ENCODE data around the gene HLA-A.
"Not testable (repeated sequence)": the region's sequence is repeated elsewhere in the genome, so short reads cannot be mapped to it uniquely, and the experiment has no call there.

The HLA-A gene

DNA sequence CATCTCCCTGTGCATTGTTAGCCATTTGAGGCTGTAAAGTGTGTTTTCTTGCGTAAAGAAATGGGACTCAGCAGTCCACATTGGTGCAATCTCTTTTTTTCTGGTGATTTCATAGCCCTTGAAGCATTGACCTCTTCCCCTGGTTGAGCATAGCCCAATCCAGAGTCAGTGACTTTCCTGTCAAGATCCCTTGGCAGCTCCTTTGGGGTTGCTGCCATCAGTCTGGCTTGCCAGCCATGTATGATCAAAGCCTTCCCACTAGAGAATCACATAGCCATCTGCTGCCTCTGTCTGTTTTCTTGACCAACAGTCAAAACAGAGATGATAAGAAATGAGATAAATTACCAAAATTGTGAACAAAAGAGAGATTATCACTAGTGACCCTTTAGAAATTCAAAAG is 19.6 kb downstream of the HLA-A start:
- DNase-seq (ENCODE audit: low read depth): no peak

DNA sequence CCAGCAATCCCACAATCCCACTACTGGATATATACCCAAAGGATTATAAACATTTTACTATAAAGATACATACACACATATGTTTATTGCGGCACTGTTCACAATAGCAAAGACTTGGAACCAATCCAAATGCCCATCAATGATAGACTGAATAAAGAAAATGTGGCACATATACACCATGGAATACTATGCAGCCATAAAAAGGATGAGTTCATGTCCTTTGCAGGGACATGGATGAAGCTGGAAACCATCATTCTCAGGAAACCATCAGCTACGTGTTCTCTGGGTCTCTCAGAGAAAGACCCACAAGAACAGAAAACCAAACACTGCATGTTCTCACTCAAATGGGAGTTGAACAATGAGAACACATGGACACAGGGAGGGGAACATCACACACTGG is 21.4 kb downstream of the HLA-A start:
- not testable (repeated sequence) for DNase-seq (ENCODE audit: low read depth)

DNA sequence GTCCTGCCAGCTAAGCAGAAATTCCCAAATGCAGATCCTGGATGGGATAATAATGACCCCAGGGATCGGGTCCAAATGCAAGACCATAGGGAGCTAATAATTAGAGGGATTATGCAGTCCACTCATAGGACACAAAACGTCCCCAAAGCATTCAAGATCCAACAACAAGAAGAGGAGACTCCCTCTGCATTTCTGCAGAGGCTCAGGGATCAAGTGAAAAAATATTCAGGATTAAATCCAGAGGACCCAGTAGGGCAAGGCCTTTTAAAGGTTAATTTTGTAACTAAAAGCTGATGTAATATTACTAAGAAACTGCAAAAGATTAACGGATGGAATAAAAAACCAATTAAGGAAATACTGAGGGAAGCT is 22.2 kb downstream of the HLA-A start:
- no peak for DNase-seq (ENCODE audit: low read depth)

DNA sequence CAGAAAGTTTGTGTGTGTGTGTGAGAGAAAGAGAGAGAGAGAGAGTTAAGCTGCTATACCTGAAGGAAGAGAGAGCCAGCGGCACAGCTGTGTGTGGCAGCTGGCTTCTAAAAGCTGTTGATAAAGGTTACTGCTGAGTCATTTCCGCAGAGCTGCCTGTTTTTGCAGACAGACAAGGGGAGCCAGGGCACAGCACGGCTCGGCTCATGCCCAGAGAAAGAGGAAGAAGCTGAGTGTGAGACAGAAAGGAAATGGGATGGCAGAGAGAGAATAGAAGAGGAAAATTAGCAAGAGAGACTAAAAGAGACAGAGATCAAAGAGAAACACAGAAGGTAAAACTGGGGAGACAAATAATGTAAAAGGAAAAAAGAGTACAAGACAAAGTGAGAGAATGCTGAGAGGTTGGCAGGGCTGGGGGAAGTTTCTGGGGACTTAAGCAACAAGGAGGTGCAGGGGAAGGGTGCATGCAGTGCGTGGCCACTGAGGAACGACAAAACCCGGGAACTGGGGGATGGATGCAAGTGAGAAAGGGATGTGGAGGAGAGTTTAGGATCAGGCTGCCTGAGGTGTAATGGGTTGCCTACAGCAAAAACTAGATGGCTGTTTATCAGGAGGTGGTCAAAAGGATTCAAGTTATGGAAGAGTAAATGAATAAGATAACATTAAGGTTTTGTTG is 22.7 kb downstream of the HLA-A start:
- DNase-seq (ENCODE audit: low read depth): peak; percentile 58

DNA sequence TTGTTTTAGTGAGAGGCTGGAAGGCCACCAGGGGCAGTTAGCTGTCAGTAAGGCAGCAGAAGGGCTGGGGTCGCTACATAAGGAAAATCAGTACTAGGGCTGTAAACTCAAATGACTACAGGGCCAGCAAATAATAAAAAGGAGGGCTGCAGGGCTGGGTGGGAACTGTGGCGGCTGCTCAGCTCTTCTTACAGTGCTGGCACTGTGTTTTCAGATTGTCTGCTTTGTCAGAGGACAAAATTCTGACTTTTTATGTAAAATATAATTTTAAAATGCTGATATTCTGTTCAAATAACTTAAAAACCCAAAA is 23.2 kb downstream of the HLA-A start:
- DNase-seq (ENCODE audit: low read depth): no peak

DNA sequence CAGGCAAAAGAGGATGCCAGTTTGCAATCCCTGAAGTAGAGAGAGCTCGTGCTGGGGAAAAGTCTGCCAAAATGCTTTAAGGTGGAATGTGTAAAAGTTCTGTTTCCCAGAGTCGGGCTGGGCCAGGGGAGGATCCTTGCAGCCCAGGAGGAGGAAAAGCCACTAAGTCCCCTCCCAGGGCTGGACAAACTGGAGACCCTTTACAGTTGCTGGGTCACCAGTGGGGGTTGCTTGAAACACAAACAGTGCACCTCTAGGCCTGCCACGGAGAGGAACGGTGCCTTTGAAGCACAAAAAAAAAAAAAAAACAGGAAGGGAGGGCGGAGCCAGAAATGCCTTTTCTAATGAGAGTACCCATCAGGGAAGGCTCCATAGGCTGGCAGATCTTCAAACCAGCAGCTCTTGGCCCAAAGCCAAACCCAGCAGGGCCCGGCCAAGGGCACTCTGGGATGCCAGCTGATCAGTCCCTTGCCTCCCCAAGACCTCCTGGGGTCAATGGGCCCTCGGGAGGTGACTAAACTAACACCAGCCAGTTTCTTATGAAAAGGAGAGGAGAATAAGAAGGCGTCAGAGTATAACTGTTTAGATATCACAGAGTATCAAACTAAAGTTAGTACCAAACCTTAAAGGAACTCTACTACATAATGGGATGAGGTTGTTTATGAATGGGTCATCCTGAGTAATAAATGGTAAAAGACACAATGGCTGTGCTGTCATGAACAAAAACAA is 23.7 kb downstream of the HLA-A start:
- DNase-seq (ENCODE audit: low read depth): no peak

DNA sequence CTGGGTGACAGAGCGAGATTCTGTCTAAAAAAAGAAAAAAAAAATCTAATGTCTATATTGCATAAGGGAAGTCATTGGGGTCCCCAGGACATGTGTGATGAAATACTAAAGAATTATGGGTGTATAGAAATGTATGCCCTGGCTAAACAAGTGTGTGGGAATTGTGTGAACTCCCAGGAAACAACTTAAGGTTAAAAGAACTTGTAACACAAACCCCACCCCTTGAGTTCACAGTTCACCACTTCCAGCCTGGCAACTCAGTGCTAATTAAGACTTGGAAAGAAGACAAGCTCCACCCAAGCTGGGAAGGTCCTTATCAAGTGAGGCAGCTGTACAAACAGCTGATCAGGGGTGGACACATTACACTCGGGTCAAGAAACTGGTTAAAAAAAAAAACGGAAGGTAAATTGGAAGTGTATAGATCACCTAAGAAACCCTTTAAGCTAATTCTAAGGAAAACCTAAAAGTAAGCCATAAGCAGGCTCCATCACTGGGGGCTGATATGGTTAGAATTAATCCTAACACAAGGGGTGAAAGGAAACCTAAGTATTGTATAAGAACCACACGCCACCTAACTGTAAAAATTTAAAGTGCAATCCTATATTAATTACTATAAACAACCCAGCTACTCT is 25.2 kb downstream of the HLA-A start:
- DNase-seq (ENCODE audit: low read depth): no peak

DNA sequence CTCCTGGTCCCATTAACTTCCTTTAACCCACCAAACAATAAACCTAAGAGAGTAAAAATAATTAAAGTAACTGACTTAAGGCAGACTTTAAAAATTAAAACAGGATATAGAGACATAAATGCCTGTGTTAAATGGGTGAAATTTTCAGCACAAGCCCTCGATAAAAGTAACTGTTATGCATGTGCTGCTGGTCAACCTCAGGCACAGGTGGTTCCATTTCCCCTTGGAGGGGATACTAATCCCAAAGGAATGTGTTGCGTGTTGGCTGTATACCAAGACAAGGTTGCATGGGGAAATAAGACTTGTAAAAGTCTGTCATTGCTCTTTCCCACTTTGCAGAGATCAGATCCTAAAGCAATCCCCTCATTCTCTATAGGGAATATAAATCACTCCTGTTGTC is 25.8 kb downstream of the HLA-A start:
- no peak for DNase-seq (ENCODE audit: low read depth)

DNA sequence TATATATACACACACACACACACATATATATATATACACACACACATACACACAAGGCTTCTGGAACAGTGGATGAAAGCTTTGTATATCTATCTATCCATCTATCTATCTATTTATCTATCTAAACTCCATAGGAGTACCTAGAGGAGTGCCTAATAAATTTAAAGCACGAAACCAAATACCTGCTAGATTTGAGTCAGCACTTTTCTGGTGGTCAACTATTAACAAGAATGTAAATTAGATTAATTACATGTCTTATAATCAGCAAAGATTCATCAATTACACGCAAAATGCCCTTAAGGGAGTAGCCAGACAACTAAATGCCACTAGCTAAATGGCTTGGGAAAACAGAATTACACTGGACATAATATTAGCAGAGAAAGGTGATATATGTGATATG is 26.6 kb downstream of the HLA-A start:
- DNase-seq (ENCODE audit: low read depth): no peak

DNA sequence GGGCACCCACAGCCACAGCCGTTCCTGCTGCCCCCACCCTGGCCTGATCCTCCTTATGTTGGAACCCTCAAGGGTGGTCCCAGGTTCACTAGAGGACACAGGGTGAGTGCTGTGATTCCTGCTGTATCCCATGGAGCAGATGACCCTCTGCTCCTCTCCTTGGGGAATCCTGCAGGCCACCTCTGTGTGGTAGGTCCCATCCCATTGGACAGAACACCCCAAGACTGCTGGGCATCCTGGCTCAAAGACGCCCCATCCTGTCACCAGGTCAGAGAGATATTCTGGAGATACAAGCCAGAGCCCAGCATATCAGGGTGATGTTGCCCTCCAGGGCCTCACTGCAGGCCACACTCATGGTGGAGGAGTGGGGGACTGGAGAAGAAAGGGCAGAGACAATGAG is 28.4 kb downstream of the HLA-A start:
- DNase-seq (ENCODE audit: low read depth): no peak

DNA sequence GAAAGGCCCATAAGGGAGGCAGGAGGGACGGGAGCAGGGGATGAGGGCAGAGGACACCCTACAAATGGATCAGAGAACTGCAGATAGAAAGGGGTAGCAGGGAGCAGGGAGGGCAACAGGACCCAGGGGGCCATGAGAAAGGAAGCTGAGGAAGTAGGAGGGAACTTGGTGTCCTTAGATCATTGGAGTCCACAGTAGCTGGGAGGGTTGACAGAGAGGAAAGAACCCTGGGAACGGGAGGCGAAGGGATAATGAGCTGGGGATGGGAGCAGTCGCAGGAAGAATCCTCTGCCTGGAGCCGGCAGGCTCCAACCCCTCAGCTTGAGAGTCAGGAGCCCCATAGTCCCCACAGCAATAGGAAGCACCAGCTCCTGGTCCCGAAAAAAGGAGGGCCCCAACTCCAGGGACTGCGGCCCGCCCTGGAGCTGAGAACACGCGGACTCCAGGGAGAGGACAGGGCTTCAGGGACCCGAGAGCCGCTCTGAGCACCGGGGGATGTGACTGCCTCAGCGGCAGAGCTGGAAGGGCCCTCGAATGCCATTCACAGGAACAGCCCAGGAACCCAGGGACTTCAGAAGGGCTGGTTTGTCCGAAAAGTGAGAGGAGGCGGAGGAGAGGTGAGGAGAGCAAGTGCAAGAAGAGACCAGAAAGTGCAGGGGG is 32.7 kb downstream of the HLA-A start:
- no peak for DNase-seq (ENCODE audit: low read depth)

DNA sequence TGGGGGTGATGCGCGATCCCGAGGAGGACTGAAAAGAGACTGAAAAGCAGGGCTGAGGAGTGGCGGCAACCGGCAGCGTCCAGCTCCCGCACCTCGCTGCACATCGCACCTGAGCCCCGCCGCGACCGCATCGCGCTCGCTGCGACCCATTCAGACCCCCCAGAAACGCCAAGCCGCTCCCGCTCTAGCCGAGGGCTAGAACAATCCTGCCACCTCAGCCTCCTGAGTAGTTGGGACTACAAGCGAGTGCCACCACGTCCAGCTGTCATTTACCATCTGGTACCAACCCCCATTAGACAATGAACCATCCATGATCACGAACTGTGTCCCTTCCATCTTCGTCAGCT is 33.2 kb downstream of the HLA-A start:
- DNase-seq (ENCODE audit: low read depth): no peak

DNA sequence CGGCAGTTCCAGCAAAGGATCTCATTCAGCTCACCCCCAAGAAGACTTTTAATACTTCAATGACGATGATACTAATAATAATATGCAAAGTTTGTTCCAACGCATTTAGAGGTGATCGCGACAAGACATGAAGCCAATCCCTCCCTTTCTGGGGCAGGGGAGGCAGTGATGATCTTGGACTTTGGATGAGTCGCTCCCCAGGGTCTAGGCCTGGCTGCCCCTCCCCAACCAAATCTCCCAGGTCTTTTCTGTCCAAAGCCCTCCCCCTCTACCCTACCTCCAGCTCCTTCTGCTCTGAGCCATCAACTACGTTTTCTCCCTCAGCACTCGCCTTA is 33.9 kb downstream of the HLA-A start:
- DNase-seq (ENCODE audit: low read depth): no peak

DNA sequence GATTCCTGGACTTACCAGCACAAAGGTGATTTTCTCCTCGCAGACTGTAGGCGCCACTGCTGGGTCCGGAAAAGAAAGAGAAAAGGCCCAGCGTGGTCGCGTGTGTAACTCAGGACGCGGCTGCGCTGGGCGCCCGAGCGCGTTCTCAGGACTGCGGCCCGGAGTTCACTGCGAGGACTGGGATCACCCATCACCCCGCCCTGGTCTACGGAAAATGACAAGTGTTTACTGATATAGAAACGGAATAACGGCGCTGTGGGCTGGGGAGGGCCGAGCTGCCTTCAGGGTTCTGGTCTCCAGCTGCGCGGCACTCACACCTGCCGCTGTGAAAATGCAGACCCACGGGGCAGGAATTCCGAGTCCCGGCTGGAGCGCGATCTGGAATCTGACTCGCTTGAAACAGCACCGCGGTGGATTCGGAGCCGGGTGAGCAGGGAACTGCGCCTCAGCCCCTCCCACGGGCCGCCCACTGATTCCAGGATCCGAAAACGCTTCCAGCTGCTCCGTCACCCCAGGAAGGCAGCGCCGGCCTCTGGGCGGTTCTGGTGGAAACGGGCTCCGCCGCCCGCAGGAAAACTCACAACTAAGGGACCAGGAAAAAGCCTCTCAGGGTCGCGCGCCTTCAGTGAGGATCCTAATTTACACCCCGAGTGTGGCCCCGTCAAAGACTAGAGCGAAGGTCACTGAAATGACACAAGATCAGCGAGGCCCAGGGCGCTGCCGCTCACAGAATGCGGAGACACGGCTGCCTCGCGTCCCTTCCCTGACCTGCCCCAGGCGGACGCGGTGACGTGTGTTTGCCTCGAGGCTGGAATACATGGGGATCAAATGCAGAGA is 34.5 kb downstream of the HLA-A start:
- DNase-seq (ENCODE audit: low read depth): peak; percentile 51

DNA sequence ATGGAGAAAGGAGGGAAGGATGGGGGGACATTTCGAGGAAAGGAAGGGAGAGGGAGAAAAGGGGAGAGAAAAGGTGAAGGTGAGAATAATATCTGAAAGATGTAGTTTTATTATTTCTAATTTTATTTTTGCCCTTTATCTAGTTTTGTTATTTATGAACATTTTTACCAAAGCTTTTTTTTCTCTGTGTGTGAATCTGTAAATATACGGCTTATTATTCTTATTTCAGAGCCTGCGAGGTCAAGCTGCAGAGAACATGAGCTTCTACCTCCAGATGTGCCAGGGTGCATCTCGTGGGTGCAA is 35.0 kb downstream of the HLA-A start:
- DNase-seq (ENCODE audit: low read depth): no peak

DNA sequence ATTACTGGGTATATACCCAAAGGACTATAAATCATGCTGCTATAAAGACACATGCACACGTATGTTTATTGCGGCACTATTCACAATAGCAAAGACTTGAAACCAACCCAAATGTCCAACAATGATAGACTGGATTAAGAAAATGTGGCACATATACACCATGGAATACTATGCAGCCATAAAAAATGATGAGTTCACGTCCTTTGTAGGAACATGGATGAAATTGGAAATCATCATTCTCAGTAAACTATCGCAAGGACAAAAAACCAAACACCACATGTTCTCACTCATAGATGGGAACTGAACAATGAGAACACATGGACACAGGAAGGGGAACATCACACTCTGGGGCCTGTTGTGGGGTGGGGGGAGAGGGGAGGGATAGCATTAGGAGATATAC is 37.7 kb downstream of the HLA-A start:
- not testable (repeated sequence) for DNase-seq (ENCODE audit: low read depth)

DNA sequence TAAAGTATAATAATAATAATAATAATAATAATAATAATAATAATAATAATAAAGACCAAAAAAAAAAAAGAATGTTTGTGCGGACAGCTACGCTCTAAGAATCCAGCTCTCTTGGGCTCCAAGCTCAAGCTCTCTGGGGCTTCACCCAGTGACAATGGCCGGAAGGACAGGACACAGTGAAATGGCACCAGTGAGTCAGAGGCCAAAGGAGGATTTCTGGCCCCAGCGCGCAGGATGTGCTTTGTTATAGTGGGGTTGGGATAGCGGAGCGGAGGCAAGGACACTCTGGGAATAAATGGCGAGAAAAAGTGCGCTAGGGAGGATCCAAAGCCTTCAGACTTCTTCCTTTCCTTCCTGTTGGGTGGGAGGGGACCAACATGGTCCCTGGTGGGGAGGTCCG is 38.2 kb downstream of the HLA-A start:
- DNase-seq (ENCODE audit: low read depth): no peak

DNA sequence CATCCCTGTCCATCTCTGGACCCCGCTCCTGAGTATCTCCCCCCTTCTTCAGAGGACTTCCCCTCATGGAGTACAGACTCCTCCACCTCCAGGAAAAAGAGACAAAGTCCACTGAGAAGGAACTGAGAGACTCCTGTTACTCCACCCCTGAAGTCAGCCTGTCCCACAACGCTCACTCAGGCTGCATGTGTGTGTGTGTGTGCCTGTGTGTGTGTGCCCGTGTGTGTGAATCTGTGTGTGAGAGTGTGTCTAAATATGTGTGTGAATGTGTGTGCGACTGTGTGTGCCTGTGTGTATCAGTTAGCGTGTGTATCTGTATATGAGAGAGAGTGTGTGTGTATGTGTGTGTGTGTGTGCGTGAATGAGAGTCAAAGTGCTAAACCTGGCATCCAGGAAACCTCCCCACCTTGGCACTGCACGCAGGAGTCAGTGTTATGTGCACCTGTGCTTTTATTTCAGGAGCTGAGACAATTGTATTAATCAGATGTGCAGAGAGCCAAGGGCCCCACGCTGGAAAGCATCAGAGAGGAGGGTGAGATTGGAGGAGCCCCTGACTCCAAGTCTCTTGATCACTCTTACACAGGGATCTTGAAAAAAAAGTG is 39.0 kb downstream of the HLA-A start:
- no peak for DNase-seq (ENCODE audit: low read depth)

DNA sequence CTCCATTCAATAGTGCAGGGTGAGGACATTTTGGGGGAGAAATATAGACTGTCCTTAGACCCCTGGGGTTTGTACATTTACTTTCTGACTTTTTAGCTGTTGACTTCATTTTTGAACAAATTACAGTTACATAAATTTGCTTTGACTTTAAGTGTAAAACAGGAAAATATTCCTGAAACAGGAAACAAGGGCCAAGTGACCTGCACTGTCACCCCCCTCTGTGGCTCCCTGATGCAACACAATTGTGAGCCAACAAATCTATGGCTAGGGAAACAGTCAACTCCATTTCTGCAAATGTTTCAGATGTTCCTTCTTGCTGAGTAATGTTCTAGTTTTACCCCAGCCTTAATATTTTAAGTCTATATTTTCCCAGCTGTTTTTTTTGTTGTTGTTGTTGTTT is 39.8 kb downstream of the HLA-A start:
- no peak for DNase-seq (ENCODE audit: low read depth)

DNA sequence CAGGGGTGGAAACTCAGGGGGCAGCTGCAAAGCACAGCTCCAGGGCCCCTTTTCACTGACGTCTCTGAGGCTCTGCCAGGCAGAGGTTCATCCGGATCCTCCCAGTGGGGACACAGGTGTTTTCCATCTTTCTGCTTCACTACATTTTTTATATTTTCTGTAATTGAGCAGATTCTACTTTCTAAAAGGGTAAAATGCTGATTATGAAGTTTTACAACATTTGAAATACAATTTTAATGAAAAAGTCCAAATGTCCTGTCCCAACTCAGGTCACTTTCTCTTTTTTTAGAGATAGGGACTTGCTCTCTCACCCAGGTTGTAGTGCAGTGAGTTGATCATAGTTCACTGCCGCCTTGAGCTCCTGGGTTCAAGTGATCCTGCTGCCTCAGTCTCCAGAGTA is 41.9 kb downstream of the HLA-A start:
- DNase-seq (ENCODE audit: low read depth): no peak

DNA sequence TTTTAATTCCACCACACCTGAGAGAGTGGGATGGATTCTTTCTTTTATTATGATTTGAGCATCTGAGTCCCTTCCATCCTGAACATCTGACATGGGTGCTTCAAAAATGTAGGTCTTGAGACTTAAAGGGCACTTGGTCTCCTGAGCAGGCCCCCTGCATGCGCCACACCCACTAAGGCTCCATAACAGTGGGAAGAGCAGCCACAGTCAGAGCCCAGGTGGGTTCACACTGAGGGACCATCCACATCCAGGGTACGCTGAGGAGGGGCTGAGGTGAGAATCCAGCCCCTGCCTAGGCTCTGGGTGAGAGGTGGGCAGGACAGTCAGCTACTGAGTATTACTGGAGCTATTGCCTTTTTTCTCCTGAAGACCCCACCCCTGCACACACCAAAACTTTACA is 42.7 kb downstream of the HLA-A start:
- no peak for DNase-seq (ENCODE audit: low read depth)

DNA sequence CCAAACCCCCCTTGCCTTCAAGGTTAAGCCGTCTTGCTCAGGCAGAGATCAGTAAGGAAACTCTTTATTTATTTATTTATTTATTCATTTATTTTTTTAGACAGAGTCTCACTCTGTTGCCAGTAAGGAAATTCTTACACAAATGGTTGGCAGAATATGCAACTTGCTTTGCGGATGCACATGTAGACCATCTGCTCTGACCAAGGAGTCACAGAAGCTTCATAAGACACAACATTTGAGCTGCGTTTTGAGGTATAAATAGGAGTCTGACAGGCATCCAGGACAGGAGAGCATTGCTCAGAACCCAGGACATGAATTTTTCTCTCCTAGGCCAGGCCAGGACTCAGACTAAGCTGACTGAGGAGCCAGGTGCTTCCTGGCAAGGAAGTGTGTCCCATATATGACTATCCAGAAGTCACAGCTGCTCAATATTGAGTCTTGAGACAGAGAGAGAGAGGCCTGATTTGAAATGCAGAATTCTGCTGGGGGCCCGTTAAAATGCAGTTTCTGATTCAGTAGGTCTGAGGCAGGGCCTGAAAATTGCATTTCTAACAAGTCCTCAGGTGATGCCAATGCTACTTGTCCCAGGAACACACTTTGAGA is 43.9 kb downstream of the HLA-A start:
- DNase-seq (ENCODE audit: low read depth): no peak

All from activated T-cell treated with anti-CD3 and anti-CD28 coated beads for 48 hours (primary cell).